Activated gamma-delta T cell treated with anti-CD3 and anti-CD28 coated beads, Interleukin-2, amount 50 U/mL, for 16 hours (primary cell): ENCODE results near the gene GLI3.

Experiments
- DNase-seq: peaks from one replicate; pipeline ENCODE4 v3.0.0-alpha.2; 2020; ENCODE audit warnings: low read depth

Gene GLI3

GRCh38 chr7:42236976-42237810 lies at the start of gene GLI3:
Gene GLI3 (minus strand): TSS chr7:42237209. CDS start chr7:42223253, 13,956 bp downstream.
- DNase-seq: no peak

DNA sequence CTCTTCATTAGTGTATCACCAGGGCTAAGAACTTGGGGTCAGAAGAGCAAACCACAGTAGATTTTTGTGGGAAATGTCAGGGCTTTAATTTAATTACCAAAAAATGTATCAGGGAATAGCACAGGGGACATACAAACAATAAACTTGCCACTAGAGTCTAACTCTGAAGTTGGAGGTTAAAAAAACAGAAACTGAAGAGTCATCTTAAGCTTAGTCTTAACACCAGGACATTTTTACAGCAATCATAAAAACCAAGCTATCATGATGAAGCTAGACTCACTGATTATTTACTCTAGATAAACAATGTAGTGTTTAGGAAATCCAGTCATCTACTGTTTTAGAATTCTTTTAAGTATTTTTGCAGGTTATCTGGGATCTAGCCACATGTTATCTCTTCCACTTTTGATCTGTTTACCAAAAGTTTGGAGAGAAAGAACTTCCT lies 48.4 kb upstream of the GLI3 start:
- DNase-seq: no peak

GRCh38 chr7:42283553-42283952 lies 46.5 kb upstream of the GLI3 start:
- DNase-seq: no peak

DNA sequence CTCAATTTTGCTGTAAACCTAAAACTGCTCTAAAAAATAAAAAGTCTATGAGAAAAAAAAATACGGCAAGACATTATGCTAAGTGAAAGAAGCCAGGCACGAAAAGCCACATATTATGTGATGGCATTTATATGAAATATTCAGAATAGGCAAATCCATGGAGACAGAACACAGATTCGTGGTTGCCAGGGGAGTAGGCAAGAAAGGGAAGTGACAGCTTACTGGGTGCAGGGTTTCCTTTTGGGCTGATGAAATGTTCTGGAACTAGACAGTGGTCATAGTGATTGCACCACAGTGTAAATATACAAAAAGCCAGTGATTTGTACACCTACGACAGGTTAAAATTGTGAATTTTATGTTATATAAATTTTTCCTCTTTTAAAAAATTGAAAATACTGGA lies 41.3 kb upstream of the GLI3 start:
- no peak for DNase-seq

GRCh38 chr7:42274053-42274452 lies 37.0 kb upstream of the GLI3 start:
- DNase-seq: no peak

- DNase-seq: no peak
Observed at GRCh38 chr7:42272793-42273665, 36.0 kb upstream of the GLI3 start.

- no peak for DNase-seq
Observed at GRCh38 chr7:42269161-42269560, 32.2 kb upstream of the GLI3 start.

- no peak for DNase-seq
Observed at GRCh38 chr7:42264702-42265101, 27.7 kb upstream of the GLI3 start.

DNA sequence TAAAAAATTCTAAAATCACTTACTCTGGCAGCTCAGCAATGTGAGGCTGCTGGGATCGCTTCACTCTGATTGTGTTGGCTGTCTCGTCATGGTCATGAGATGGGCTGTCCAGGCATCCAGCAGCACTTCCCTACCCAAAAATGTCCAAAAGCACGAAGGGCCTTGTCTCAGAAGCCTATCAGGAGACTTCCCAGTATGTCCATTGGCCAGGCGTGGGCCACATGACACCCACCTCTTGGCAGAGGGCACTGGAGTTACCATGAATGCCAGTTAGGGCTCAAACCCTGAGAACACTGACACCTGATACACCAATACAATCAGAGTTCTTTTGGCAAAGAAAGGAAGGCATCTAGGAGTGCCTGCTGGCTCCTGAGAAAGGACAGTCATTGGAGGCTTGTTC lies 27.0 kb upstream of the GLI3 start:
- DNase-seq: no peak

DNA sequence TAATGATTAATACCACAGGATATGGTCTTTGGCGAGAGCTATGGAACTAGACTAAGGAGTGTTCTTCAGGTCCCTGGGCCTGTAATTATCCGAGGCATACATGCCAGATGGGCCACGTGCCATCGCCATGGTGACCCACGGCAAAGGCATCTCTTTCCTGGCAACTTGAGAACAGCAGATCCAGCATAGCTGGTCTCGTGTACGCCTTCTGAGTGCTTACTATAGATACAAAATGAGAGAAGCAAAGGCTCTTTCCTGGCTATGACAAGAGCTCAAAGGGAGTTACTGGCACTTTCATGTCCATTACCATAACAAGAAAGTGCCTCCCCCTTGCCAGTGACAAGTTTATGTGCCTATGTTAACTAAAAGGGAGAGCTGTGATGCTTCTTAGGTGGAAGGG lies 26.0 kb upstream of the GLI3 start:
- DNase-seq: no peak

GRCh38 chr7:42254217-42254616 lies 17.2 kb upstream of the GLI3 start:
- no peak for DNase-seq

- no peak for DNase-seq
Observed at GRCh38 chr7:42253316-42253715, 16.3 kb upstream of the GLI3 start.

- DNase-seq: no peak
Observed at GRCh38 chr7:42250411-42250810, 13.4 kb upstream of the GLI3 start.

DNA sequence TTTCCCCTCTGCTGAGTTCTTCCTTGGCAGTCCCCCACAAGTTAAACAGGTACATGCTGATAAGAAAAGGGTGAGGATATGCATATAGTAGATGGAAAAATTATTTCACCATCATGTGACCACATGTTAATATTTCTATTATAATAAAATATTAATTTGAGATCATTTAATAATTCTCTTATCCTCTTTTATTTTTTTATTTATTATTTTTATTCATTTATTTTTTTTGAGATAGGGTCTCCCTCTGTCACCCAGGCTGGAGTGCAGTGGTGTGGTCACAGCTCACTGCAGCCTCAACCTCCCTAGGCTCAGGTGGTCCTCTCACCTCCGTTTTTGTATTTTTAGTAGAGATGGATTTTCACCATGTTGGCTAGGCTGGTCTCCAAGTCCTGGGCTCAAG lies 11.6 kb upstream of the GLI3 start:
- DNase-seq: no peak

GRCh38 chr7:42247301-42247700 lies 10.3 kb upstream of the GLI3 start:
- DNase-seq: no peak

DNA sequence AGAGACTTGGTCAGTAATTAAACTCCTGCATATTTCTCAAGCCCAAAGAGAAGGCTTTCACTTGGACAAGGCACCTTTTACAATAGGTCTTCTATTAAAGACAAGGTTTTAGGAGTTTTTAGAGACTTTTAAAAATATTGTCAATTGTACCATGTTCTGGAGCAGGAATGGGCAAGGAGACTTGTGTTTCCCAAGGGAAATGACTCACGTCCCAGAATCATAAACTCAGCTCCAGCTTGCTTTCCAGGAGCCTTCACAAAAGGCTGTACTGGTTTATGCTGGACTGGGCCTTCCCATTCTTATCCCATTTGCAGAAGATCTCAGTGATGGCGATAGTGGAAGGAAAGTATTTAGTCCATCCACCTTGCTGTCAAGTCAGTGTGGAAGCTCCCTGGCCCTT lies 7.8 kb upstream of the GLI3 start:
- no peak for DNase-seq

DNA sequence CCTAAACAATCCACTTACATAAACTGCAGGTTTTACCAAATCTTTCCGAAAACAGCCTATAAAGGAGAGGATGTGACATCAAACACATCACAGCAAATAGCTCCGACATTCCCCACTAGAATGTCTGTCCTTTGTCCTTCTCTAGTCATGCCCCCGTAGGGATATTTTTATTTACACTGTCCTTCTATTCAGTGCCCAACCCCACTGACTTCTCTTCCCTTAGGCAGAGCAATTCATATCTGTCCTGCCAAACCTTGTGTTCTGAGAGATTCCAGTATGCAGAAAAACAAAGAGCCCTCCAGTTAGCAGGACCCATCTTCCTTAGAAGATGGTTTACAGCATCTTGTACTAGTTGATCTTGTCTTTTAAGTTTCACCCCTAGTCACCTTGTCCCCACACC lies 5.4 kb upstream of the GLI3 start:
- DNase-seq: no peak

DNA sequence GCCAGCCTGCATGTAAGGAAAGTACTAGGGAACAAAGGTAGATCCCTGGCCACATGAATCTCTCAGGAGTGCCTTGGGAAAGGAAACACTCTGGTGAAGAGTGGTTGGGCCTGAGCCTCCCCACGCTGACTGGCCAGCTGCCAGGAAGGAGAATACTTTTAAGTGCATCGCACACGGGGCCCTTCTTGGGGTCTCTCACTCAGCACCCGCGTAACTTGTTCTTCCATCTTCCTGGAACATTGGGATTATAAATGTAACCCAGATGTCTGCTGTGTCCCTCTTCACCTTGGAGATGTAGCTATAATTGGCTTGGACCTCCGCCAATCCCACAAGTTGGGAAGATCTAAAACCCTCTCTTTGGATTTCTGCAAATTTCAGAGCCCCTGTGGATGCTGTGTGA lies 4.4 kb upstream of the GLI3 start:
- DNase-seq: no peak

DNA sequence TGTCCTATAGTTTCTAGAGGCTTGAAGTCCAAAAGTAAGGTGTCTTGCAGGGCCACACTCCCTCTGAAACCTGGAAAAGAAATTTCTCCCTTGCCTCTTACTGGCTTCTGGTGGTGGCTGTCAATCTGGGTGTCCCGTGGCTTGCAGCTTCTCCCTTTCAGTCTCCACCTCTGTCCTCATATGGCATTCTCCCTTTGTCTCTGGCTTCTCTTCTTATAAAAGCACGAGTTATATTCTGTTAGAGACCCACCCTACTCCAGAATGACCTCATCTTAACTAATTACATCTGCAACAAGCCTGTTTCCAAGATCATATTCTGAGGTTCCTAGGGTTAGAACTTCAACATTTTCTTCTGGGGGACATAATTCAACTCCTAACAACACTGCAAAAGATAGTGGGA lies 3.4 kb upstream of the GLI3 start:
- no peak for DNase-seq

DNA sequence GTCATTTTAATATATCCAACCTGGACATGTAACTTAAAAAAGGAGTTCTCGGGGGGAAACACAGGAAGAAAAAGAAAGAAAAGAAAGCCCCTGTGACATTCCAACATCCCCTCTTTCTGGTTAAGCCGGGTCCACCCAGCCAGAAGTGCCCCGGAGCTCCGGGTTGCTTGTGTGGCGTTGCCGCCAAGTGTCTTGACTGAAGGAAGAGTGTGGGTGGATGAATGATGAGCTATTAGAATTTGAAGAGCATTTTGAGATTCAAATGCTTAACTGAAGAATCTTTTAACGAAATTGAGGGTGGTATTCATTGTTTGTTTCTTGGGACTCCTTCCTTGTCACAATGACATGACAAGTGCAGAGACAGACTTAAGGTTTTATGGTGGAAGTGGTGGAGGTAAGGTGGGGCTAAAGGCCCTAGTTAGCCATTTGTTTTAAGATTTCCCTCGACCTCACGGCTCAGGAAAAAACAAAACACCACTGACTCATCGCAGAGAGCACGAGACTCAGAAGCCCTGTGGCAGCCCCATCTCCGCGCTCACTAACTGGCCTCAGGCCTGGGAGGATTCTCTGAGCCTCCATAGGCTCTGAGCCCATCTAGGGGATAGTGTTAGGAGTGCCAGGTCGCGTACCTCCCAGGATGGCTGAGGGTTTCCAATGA lies 1.8 kb upstream of the GLI3 start:
- no peak for DNase-seq

GRCh38 chr7:42237811-42238541 lies 967 bp upstream of the GLI3 start:
- DNase-seq: no peak
